Measurements from ENCODE around the gene LIMK2. TPM values are rescaled to one million over a fixed set of nuclear protein-coding genes. Genes with fewer than 3 reads are reported as not detected.
"Not testable (repeated sequence)": the region's sequence is repeated elsewhere in the genome, so short reads cannot be mapped to it uniquely, and the experiment has no call there.

The LIMK2 gene
- total RNA-seq, 2 donors from 2014 or later: 390 to 657 TPM

GRCh38 chr22:31241936-31242335 is 29.8 kb downstream of the LIMK2 start:
- DNase-seq (ENCODE audit: low spot score) (no peak), ATAC-seq (no peak)
- Mint-ChIP-seq H3K27me3 (no peaks in the 10 kb centered on the region), H3K27ac (peak overlapping the region in 1 of 2 donors; percentile 30), H3K4me1 (ENCODE audit: low read depth in 2 of 2) (peaks cover 40 to 50% of the 10 kb centered on the region in 2 donors), H3K36me3 (peaks cover 19% of the 10 kb centered on the region), H3K9me3 (no peaks in the 10 kb centered on the region), H3K4me3 (peak overlapping the region; percentile 50)

- H3K36me3 Mint-ChIP-seq: peaks cover 19% of the 10 kb centered on the region
- peaks cover 42 to 54% of the 10 kb centered on the region in 2 donors for H3K4me1 Mint-ChIP-seq (ENCODE audit: low read depth in 2 of 2)
- no peak overlapping the region for H3K4me3 Mint-ChIP-seq
- H3K27me3 Mint-ChIP-seq: no peaks in the 10 kb centered on the region
- no peak for DNase-seq (ENCODE audit: low spot score)
- ATAC-seq: no peak
- peak overlapping the region in 1 of 2 donors; percentile 35 for H3K27ac Mint-ChIP-seq
- H3K9me3 Mint-ChIP-seq: no peaks in the 10 kb centered on the region
These were observed 31.4 kb downstream of the LIMK2 start for GRCh38 chr22:31243339-31244045.

GRCh38 chr22:31244046-31244942 is 32.2 kb downstream of the LIMK2 start:
- no peak overlapping the region for H3K4me3 Mint-ChIP-seq

GRCh38 chr22:31244943-31245451 is 32.9 kb downstream of the LIMK2 start:
- Mint-ChIP-seq H3K36me3 (peaks cover 15% of the 10 kb centered on the region), H3K4me1 (ENCODE audit: low read depth in 2 of 2) (peaks cover 32 to 44% of the 10 kb centered on the region in 2 donors), H3K27me3 (no peaks in the 10 kb centered on the region), H3K27ac (peak overlapping the region in 1 of 2 donors; percentile 48), H3K9me3 (no peaks in the 10 kb centered on the region), H3K4me3 (no peak overlapping the region)
- DNase-seq (ENCODE audit: low spot score) (no peak), ATAC-seq (no peak)

More at GRCh38 chr22:31244046-31244942, 32.2 kb downstream of the LIMK2 start:
- ATAC-seq (no peak), DNase-seq (ENCODE audit: low spot score) (no peak)
- H3K27me3 Mint-ChIP-seq: no peaks in the 10 kb centered on the region
- peaks cover 19% of the 10 kb centered on the region for H3K36me3 Mint-ChIP-seq
- H3K27ac Mint-ChIP-seq: peak overlapping the region in 1 of 2 donors; percentile 48
- H3K4me1 Mint-ChIP-seq (ENCODE audit: low read depth in 2 of 2): peaks cover 39 to 49% of the 10 kb centered on the region in 2 donors
- H3K9me3 Mint-ChIP-seq: no peaks in the 10 kb centered on the region

GRCh38 chr22:31245998-31246397 is 33.9 kb downstream of the LIMK2 start:
- DNase-seq (ENCODE audit: low spot score); ATAC-seq; H3K27ac Mint-ChIP-seq; H3K27me3 Mint-ChIP-seq; H3K4me3 Mint-ChIP-seq; H3K9me3 Mint-ChIP-seq: not testable (repeated sequence)
- Mint-ChIP-seq H3K36me3 (peaks cover 10% of the 10 kb centered on the region), H3K4me1 (ENCODE audit: low read depth in 2 of 2) (peaks cover 24 to 45% of the 10 kb centered on the region in 2 donors)

- peaks cover 20 to 40% of the 10 kb centered on the region in 2 donors for H3K4me1 Mint-ChIP-seq (ENCODE audit: low read depth in 2 of 2)
- no peaks in the 10 kb centered on the region for H3K9me3 Mint-ChIP-seq
- H3K4me3 Mint-ChIP-seq: peak overlapping the region; percentile 27
- no peak for ATAC-seq
- no peak for DNase-seq (ENCODE audit: low spot score)
- no peaks in the 10 kb centered on the region for H3K27me3 Mint-ChIP-seq
- H3K36me3 Mint-ChIP-seq: peaks cover 6% of the 10 kb centered on the region
- peak overlapping the region; percentile 51 to 84 for H3K27ac Mint-ChIP-seq
These were observed 34.6 kb downstream of the LIMK2 start for GRCh38 chr22:31246687-31247086.

GRCh38 chr22:31247726-31248125 is 35.6 kb downstream of the LIMK2 start:
- peaks cover 14 to 34% of the 10 kb centered on the region in 2 donors for H3K4me1 Mint-ChIP-seq (ENCODE audit: low read depth in 2 of 2)
- ATAC-seq: peak; percentile 7 to 26
- no peaks in the 10 kb centered on the region for H3K27me3 Mint-ChIP-seq
- H3K4me3 Mint-ChIP-seq: peak overlapping the region; percentile 54
- no peaks in the 10 kb centered on the region for H3K36me3 Mint-ChIP-seq
- H3K27ac Mint-ChIP-seq: peak overlapping the region in 1 of 2 donors; percentile 84
- no peak for DNase-seq (ENCODE audit: low spot score)
- no peaks in the 10 kb centered on the region for H3K9me3 Mint-ChIP-seq

GRCh38 chr22:31248138-31248745 is 36.1 kb downstream of the LIMK2 start:
- Mint-ChIP-seq H3K27ac (peak overlapping the region in 1 of 2 donors; percentile 84), H3K36me3 (no peaks in the 10 kb centered on the region), H3K4me3 (peak overlapping the region; percentile 54), H3K9me3 (no peaks in the 10 kb centered on the region), H3K27me3 (no peaks in the 10 kb centered on the region), H3K4me1 (ENCODE audit: low read depth in 2 of 2) (peaks cover 14 to 35% of the 10 kb centered on the region in 2 donors)
- ATAC-seq (peak; percentile 79 to 84), DNase-seq (ENCODE audit: low spot score) (peak; percentile 65)

GRCh38 chr22:31248965-31249958 is 37.2 kb downstream of the LIMK2 start:
- no peaks in the 10 kb centered on the region for H3K27me3 Mint-ChIP-seq
- H3K4me1 Mint-ChIP-seq (ENCODE audit: low read depth in 2 of 2): peaks cover 14 to 37% of the 10 kb centered on the region in 2 donors
- no peak for DNase-seq (ENCODE audit: low spot score)
- no peak overlapping the region for H3K4me3 Mint-ChIP-seq
- no peaks in the 10 kb centered on the region for H3K9me3 Mint-ChIP-seq
- peak overlapping the region in 1 of 2 donors; percentile 84 for H3K27ac Mint-ChIP-seq
- H3K36me3 Mint-ChIP-seq: no peaks in the 10 kb centered on the region
- ATAC-seq: no peak

GRCh38 chr22:31250740-31251600 is 38.9 kb downstream of the LIMK2 start:
- H3K27me3 Mint-ChIP-seq: no peaks in the 10 kb centered on the region
- H3K36me3 Mint-ChIP-seq: no peaks in the 10 kb centered on the region
- ATAC-seq: no peak
- DNase-seq (ENCODE audit: low spot score): no peak
- H3K9me3 Mint-ChIP-seq: no peaks in the 10 kb centered on the region
- H3K27ac Mint-ChIP-seq: peak overlapping the region in 1 of 2 donors; percentile 84
- H3K4me3 Mint-ChIP-seq: no peak overlapping the region
- peaks cover 16 to 46% of the 10 kb centered on the region in 2 donors for H3K4me1 Mint-ChIP-seq (ENCODE audit: low read depth in 2 of 2)

- Mint-ChIP-seq H3K27ac (peak overlapping the region in 1 of 2 donors; percentile 60), H3K9me3 (no peaks in the 10 kb centered on the region), H3K36me3 (peaks cover 11% of the 10 kb centered on the region), H3K27me3 (no peaks in the 10 kb centered on the region), H3K4me3 (no peak overlapping the region), H3K4me1 (ENCODE audit: low read depth in 2 of 2) (peaks cover 11 to 42% of the 10 kb centered on the region in 2 donors)
- DNase-seq (ENCODE audit: low spot score) (no peak), ATAC-seq (no peak)
These were observed 41.9 kb downstream of the LIMK2 start for GRCh38 chr22:31253949-31254348.

All from natural killer cell treated with Interleukin-12 subunit alpha and Interleukin-12 subunit beta and Interleukin-15 and Interleukin-18, amount 100 ng/mL, for 72 hours (primary cell).